ENCODE results near the gene NBEAL2. TPM values are rescaled to one million over a fixed set of nuclear protein-coding genes. Genes with fewer than 3 reads are reported as not detected.

The NBEAL2 gene, protein sequence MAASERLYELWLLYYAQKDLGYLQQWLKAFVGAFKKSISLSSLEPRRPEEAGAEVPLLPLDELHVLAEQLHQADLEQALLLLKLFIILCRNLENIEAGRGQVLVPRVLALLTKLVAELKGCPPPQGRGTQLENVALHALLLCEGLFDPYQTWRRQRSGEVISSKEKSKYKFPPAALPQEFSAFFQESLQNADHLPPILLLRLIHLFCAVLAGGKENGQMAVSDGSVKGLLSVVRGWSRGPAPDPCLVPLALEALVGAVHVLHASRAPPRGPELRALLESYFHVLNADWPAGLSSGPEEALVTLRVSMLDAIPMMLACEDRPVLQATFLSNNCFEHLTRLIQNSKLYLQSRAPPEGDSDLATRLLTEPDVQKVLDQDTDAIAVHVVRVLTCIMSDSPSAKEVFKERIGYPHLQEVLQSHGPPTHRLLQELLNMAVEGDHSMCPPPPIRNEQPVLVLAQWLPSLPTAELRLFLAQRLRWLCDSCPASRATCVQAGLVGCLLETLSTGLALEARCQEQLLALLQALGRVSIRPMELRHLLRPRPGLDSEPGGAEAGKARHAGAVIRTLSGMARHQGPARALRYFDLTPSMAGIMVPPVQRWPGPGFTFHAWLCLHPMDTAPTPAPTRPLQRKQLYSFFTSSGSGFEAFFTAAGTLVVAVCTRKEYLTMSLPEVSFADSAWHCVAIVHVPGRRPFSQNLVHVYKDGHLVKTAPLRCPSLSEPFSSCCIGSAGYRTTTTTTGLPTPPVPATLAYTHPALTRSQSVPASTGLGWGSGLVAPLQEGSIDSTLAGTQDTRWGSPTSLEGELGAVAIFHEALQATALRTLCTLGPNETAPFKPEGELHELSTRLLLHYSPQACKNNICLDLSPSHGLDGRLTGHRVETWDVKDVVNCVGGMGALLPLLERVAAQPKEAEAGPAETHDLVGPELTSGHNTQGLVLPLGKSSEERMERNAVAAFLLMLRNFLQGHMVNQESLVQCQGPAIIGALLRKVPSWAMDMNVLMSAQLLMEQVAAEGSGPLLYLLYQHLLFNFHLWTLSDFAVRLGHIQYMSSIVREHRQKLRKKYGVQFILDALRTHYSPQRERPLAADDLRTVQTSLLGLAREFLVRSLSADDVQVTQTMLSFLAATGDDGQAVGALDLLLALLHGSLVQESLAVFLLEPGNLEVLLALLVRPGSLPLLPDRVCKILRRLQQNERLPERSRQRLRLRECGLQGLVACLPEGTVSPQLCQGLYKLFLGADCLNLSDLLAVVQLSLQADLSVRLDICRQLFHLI (N-terminal part only)
- polyA plus RNA-seq (ENCODE audit: insufficient read length), result 13.9 TPM

GRCh38 chr3:46978985-46979944, at the start of gene NBEAL2:
Gene NBEAL2, plus strand, starts transcription at chr3:46979666. Its CDS starts 196 bp downstream, at chr3:46979862.
- DNase-seq (ENCODE audit: low read depth), result peak; percentile 56

- DNase-seq (ENCODE audit: low read depth), result no peak
These were observed 49.1 kb upstream of the NBEAL2 start for GRCh38 chr3:46930166-46930944.

- no peak for DNase-seq (ENCODE audit: low read depth)
These were observed 48.5 kb upstream of the NBEAL2 start for GRCh38 chr3:46930945-46931403.

GRCh38 chr3:46931631-46932331, 47.7 kb upstream of the NBEAL2 start:
- no peak for DNase-seq (ENCODE audit: low read depth)

DNA sequence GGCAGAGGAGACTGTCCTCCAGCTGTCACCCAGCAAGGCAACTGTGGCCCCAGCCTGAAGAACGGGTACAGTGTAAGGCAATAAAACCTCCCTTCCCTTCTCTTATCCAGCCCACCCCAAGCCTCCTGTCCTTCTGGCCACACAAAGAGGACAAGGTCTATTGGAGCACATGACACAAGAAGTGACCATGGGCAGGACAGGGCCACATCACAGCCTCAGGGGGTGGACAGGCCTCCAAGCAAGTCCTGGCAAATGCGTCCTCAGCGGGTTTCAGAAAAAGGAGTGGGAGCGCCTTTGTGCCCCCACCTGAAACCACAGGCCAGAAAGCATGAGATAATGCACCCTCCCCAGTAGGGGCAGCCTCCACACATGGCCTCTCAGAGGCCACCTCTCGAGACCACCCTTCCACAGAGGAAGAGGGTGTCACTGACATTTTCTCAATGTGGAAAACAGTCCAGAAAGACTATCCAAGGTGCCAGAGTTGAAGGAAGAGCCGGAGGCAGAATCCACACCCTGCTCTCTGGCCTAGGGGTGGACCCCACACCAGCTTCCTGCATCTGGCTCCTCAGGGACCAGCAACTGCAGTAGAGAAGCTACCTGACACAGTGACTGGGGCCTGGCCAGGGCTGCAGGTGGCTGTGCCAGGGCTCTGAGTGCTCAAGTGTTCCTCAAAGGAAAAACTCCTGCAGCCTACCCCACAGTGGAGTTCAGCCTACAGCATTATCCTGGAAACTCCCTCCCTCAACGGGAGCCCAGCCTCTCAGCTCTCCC, 46.8 kb upstream of the NBEAL2 start:
- no peak for DNase-seq (ENCODE audit: low read depth)

GRCh38 chr3:46933261-46933660, 46.2 kb upstream of the NBEAL2 start:
- no peak for DNase-seq (ENCODE audit: low read depth)

DNA sequence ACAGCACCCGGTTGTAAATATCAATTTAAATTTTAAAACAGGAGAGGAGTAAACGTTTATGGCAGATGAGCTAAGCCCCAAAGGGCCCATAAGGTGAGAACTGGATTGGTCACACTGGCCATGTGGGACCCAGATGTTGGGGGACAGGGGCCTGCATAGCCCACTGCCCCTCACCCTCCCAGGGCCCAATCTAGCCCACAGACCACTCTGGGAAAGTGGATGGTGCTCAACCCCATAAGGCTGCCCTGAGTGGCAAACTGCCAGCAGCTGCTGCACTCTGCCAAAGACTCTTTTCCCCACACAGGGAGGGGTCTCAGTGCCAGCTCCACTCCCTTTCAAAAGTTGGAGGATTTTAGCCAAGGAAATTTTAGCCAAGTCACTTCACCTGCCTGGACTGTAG, 45.4 kb upstream of the NBEAL2 start:
- no peak for DNase-seq (ENCODE audit: low read depth)

GRCh38 chr3:46934498-46935167, 44.8 kb upstream of the NBEAL2 start:
- no peak for DNase-seq (ENCODE audit: low read depth)

DNA sequence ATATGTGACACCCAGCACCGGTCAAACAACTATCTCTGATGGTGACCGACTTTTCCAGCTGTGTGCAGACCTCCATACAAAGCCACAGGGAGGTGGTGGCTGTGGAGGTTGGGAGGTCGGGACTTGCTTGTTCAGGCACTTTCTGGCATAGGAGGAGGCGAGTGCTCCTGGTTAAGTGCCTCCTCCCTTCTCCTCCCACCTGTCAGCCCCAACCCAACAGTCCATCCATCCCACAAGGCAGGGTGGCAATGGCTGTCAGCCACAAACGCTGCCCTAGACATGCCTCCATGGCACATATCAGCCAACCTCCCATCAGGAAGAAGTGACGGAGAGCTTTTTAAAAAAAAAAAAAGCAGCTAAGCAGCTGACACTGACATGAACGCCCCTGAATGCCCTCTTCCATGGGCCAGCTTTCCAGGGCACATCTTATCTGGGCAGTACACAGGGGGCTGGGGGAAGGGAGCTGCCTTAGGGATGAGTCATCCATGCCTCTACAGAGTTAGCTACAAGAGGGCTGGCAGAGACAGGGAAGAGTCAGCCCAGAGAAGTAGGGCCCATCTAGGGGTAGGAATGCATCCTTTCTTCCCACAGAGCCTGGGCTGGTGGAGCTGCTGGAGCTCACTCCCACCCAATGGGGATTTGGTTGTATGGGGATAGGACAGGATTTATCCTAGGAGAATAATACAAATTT, 44.2 kb upstream of the NBEAL2 start:
- no peak for DNase-seq (ENCODE audit: low read depth)

- no peak for DNase-seq (ENCODE audit: low read depth)
These were observed 43.4 kb upstream of the NBEAL2 start for GRCh38 chr3:46935989-46936558.

DNA sequence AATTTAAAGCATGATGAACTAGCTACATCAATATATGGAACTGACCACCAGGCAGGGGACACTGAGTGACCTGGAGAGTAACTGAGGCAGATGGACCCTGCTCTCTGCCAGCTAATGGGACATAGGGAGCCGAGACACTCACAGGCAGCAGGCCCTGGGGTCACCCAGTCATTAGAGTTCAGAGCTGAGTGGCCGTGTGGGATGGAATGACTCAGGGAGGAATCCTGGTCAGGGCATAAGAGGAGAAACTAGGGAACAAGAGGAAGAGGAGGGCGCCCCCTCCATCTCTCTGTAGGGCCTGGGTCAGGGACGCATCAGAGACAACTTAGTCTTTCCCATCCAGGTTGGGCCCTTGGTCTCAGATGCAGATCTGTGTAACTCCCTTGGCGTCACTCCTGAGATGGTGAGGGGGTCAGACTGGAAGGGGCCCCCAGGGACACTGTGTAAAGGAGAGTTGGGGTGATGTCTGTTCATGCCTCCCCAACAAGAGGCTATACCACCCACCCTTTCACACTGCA, 42.7 kb upstream of the NBEAL2 start:
- no peak for DNase-seq (ENCODE audit: low read depth)

- DNase-seq (ENCODE audit: low read depth), result no peak
These were observed 41.3 kb upstream of the NBEAL2 start for GRCh38 chr3:46938118-46938517.

DNA sequence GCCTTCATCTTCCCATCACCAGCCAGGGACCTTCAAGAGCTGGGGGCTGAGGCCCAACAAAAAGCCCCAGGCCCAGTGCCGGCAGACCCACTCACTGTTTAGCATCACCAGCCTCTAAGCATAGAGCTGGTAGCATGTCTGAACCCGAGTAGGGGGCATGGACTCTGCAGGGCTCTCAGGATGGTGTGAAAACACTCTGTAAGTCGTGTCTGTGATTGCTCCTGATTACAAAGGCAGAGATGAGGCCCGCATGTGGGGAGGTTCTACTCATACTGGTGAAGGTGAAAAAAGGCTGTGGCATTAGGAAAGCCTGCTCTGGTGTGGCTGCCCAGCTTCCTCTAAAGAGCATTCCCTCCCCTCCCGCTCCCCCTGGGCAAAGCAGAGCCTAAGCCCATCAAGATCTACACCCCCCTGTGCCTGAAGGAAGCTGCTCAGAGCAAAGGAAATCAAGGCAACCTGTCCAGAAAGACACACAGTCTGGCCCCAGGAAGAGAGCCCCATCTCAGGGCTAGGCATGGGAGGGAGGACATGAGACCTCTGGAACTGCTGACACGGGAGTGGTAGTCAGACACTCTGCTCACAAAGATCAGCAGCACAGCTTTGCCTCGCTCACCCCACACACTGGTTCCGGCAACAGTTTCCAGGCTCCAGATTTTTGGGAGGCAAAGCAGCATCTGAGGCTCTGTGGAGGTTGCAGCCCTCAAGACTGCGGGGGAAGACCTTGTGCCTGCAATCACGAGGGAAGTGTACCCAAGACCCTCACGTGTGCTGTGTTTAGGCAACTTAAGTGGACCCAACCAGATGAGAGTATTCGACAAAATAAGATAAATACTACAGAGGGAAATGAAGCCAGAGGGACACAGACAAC, 39.7 kb upstream of the NBEAL2 start:
- DNase-seq (ENCODE audit: low read depth), result no peak

DNA sequence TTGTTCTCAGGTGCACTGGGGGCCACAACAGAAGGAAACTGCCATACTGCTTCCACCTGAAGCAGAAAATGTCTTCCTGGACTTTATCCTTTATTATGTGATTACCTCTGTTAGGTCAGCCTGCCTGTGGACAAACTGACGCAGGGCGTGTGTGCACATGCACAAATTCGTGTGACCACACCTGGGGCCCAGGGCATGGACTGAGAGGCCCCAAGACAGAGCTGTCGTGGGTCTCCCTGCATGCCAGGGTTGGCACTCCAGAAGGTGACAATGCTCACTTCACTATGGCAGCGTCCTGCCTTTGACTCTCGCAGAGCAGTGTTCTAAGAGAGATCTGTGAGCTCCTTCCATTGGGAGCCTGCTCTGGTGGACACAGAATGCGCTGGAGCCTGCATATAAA, 37.4 kb upstream of the NBEAL2 start:
- no peak for DNase-seq (ENCODE audit: low read depth)

DNA sequence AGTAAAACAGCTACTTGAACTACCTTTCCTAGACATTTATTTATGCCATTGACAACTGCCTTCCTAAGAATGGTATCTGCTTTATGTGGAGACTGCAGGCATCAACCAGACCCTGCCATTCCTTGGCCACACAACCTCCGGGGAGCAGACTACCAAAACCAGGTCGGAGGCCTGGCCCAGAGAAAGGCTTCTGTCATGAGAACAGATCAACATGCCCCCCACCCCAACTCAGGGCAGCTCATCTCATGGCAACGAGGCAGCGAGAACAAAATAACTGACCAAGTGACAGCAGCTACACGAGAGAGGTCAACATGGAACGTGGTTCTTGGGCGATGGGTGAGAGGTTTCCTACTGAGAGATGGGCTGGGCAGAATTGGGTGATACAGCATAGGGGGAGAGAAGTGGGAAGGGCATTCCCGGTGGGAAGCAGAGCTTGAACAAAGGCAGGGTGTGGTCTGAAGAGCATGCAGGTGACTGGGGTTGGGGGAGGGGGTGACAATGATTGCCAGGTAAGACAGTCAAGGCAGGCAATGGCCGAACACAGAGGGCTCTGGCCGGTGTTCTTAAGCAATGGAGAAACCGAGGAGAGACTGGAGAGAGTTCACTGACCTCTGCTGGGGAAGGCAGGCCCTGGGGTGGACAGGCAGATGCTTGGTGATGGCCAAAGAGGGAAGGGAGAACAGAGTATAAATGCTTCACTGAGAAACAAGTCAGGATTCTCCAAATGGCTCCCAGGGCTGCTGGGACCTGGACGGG, 36.8 kb upstream of the NBEAL2 start:
- DNase-seq (ENCODE audit: low read depth), result no peak
